OCI-LY7 (cell line): ENCODE results near the gene PAFAH2. TPM values are rescaled to one million over a fixed set of nuclear protein-coding genes. Genes with fewer than 3 reads are reported as not detected.

Source experiments
- BruUV-seq: library from RNA; stranded (reverse); fragments of 400-500 nt; replicated peaks from 2 replicates; lab custom pipeline; 2021; lab: Mats Ljungman, UMichigan
- CTCF ChIA-PET: fragments of 300-600 bp; sonication (Branson Sonifier 250); formaldehyde crosslinking; loops from one replicate; lab custom pipeline; 2022; ENCODE audit warnings: antibody characterized with exemption; ENCODE audit not compliant: unreplicated experiment; lab: Charles Lee
- POLR2A ChIA-PET: fragments of 300-600 bp; sonication (Branson Sonifier 250); formaldehyde crosslinking; loops from one replicate; lab custom pipeline; 2022; ENCODE audit warnings: antibody characterized with exemption; lab: Charles Lee
- DNase-seq: peaks from one replicate; pipeline ENCODE4 v3.0.0-alpha.2; 2015; ENCODE audit warnings: low spot score
- H2AFZ ChIP-seq: fragments of 200-600 bp; sonication (generic), shearing (Covaris generic); 2 replicates; pipeline ENCODE4 v1.6.1; 2014; ENCODE audit warnings: mild to moderate bottlenecking, antibody characterized with exemption, low read length, moderate library complexity
- H3K27ac ChIP-seq: fragments of 200-600 bp; sonication (generic); 2 replicates; pipeline ENCODE4 v1.5.1; 2014; ENCODE audit warnings: mixed run types, low read depth, mild to moderate bottlenecking, moderate library complexity, low read length, inconsistent platforms; ENCODE audit not compliant: poor library complexity, severe bottlenecking
- H3K36me3 ChIP-seq: fragments of 200-600 bp; sonication (generic); 2 replicates; pipeline ENCODE4 v1.6.1; 2014; ENCODE audit warnings: mild to moderate bottlenecking, antibody characterized with exemption, low read length, moderate library complexity, mixed read lengths; ENCODE audit not compliant: insufficient read depth
- H3K4me1 ChIP-seq: fragments of 200-600 bp; sonication (generic); 2 replicates; pipeline ENCODE4 v1.5.1; 2014; ENCODE audit warnings: mild to moderate bottlenecking, low read length; ENCODE audit not compliant: insufficient read depth, poor library complexity, severe bottlenecking
- H3K4me2 ChIP-seq: fragments of 200-600 bp; sonication (generic); 2 replicates; pipeline ENCODE4 v1.6.1; 2014; ENCODE audit warnings: mild to moderate bottlenecking, low read length
- H3K4me3 ChIP-seq: fragments of 200-600 bp; sonication (generic); 2 replicates; pipeline ENCODE4 v1.5.1; 2014; ENCODE audit warnings: mild to moderate bottlenecking, low read depth, low read length; ENCODE audit not compliant: poor library complexity, severe bottlenecking
- H3K79me2 ChIP-seq: fragments of 200-600 bp; sonication (generic); 2 replicates; pipeline ENCODE4 v1.6.1; 2016; ENCODE audit warnings: low read depth, mild to moderate bottlenecking, low read length, moderate library complexity, mixed read lengths; ENCODE audit not compliant: insufficient read depth
- H3K9me2 ChIP-seq: fragments of 200-600 bp; sonication (generic); 2 replicates; pipeline ENCODE4 v1.6.1; 2016; ENCODE audit warnings: mild to moderate bottlenecking, low read length, mixed read lengths; ENCODE audit not compliant: insufficient read depth
- H3K9me3 ChIP-seq: fragments of 200-600 bp; sonication (generic); 2 replicates; pipeline ENCODE4 v1.6.1; 2014; ENCODE audit warnings: mild to moderate bottlenecking, mixed run types, low read length, mixed read lengths
- H4K20me1 ChIP-seq: fragments of 200-600 bp; sonication (generic); 2 replicates; pipeline ENCODE4 v1.6.1; 2014; ENCODE audit warnings: mild to moderate bottlenecking, antibody characterized with exemption, low read length, moderate library complexity, mixed read lengths; ENCODE audit not compliant: insufficient read depth
- EZH2phosphoT487 ChIP-seq: fragments of 200-600 bp; sonication (generic); IDR thresholded peaks from 2 replicates; pipeline ENCODE4 v1.6.1; 2018; ENCODE audit warnings: low read depth, borderline replicate concordance, mild to moderate bottlenecking, mixed run types, antibody characterized with exemption, low read length, moderate library complexity, mixed read lengths
- intact Hi-C: fragments of 100-400 bp; cut with micrococcal nuclease; formaldehyde crosslinking; loops from one replicate; pipeline ENCODE4 v1.10.0; 2022; ENCODE audit not compliant: unreplicated experiment
- total RNA-seq, 2 experiments: library from RNA; depleted of rRNA in 1 of 2; stranded (reverse); fragments of >200 nt in 1 of 2; shearing (Covaris generic) in 1 of 2; gene quantifications; 2 replicates each; pipeline ENCODE4 v1.2.3, GENCODE V29; 2014 to 2022
- TF ChIP-seq, protein P1 (sequence below): fragments of 200-600 bp; sonication (generic); conservative IDR thresholded peaks from 2 replicates; pipeline ENCODE4 v1.5.1; 2014; ENCODE audit warnings: mild to moderate bottlenecking, antibody characterized with exemption, low read length, moderate library complexity, mixed read lengths

PAFAH2 gene
- total RNA-seq, 2 experiments from 2014 or later = 2.9 to 7.3 TPM

DNA sequence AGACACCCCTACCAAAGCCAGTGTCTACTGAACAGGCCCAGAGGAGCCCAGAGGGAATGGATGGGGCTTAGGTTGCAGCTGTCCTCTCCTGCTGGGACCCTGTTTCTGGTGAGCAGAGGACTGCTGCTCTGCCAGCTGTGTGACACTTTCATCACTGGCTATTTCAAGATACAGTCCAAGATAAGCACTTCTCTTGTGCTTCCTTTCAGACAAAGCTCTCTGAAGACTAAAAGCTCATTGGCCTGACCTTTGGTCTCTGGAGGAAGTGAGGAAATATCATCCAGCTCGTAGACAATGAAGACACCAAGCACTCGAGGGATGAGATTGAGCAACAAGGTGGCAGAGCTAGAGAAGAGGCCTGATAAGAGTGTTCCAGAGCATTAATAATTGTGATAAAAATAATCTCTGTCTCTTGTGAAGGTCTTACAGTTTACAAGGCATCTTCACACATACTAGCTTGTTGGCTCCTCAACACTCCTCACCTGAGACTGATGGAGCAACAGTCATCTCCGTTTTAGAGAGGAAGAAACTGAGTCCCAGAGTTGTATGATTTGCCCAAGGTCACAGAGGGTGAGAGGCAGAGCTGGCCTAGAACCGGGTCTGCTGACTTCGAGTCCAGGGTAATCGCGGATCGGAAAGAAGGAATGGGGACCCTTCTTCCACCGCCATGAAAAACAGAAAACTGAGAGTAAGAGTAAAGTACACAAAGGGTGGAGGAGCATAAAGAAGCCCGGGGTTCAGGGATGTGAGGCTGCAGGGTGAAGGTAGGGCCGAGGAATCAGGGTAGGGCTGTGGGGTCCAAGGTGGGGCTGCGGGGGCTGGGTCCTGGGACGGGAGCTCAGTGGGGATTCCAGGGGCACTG lies 666 bp downstream of the PAFAH2 start:
- H3K4me3 ChIP-seq = peak overlapping the region; percentile 76
- intact Hi-C loops = no loop called here
- ChIA-PET CTCF (interaction anchor here (0.6 to 2.6 kb wide), 9 partner anchors 82 to 1637 kb away, joined by 3 to 20 read pairs (median 4); no protein-coding TSS in a partner anchor), POLR2A (interaction anchor here (0.6 to 2.9 kb wide), 17 partner anchors 9 to 441 kb away, joined by 3 to 18 read pairs (median 4); partner anchors contain the start of genes MTFR1L and STMN1)
- TSS peak; percentile 81 for BruUV-seq
- H3K9me3 ChIP-seq = no peaks in the 10 kb centered on the region
- no peaks in the 10 kb centered on the region for H3K9me2 ChIP-seq
- H3K36me3 ChIP-seq = no peaks in the 10 kb centered on the region
- H3K4me2 ChIP-seq = peak overlapping the region; percentile 88
- no peaks in the 10 kb centered on the region for H3K79me2 ChIP-seq
- peak overlapping the region; percentile 63 for H3K27ac ChIP-seq
- DNase-seq = peak; percentile 76
- no peaks in the 10 kb centered on the region for H4K20me1 ChIP-seq
- TF ChIP-seq, protein P1, sequence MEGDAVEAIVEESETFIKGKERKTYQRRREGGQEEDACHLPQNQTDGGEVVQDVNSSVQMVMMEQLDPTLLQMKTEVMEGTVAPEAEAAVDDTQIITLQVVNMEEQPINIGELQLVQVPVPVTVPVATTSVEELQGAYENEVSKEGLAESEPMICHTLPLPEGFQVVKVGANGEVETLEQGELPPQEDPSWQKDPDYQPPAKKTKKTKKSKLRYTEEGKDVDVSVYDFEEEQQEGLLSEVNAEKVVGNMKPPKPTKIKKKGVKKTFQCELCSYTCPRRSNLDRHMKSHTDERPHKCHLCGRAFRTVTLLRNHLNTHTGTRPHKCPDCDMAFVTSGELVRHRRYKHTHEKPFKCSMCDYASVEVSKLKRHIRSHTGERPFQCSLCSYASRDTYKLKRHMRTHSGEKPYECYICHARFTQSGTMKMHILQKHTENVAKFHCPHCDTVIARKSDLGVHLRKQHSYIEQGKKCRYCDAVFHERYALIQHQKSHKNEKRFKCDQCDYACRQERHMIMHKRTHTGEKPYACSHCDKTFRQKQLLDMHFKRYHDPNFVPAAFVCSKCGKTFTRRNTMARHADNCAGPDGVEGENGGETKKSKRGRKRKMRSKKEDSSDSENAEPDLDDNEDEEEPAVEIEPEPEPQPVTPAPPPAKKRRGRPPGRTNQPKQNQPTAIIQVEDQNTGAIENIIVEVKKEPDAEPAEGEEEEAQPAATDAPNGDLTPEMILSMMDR = no peak
- no peak for TF ChIP-seq EZH2phosphoT487
- H2AFZ ChIP-seq = peak overlapping the region; percentile 79
- peaks cover 20% of the 10 kb centered on the region for H3K4me1 ChIP-seq

DNA sequence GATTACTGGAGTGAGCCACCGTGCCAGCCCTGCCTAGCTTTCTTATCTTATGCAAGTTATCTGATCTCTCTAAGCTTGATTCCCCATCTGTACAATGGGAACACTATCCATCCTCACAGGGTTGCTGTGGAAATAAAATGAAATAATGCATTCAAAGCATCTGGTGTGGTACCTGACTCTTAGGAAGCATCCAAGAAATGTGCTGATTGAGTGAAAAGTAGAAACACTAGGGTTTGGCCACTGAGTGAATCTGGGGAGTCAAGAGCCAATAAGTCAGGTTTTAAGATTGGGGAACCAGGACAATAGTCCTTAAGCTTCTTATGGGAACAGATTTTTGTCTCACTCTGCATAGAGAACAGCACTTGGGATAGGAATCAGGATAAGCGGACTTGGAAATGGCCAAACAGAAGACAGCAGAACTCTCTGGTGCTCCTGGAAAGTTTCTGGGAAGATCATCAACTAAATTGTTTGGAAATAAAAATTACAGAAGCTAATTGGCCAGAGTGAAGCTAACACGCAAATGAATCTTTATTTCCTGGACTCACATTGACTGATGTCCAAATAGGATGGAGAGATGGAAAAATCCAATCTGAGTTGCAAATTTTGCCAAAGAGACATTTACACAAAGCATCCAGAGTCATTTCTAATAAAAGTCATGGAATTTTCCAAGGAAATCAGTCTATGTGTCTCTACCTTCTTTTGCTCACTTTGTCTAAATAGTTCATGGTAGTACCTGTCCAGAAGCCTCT lies 3.3 kb downstream of the PAFAH2 start:
- H3K79me2 ChIP-seq = no peaks in the 10 kb centered on the region
- BruUV-seq = no TSS peak
- intact Hi-C loops = no loop called here
- H3K9me3 ChIP-seq = no peaks in the 10 kb centered on the region
- H4K20me1 ChIP-seq = no peaks in the 10 kb centered on the region
- no peak for DNase-seq
- no peak overlapping the region for H2AFZ ChIP-seq
- TF ChIP-seq EZH2phosphoT487 = no peak
- TF ChIP-seq, protein P1 = no peak
- H3K4me3 ChIP-seq = no peak overlapping the region
- H3K36me3 ChIP-seq = no peaks in the 10 kb centered on the region
- H3K27ac ChIP-seq = no peak overlapping the region
- no peak overlapping the region for H3K4me2 ChIP-seq
- no peaks in the 10 kb centered on the region for H3K9me2 ChIP-seq
- ChIA-PET CTCF (no interaction called here), POLR2A (interaction anchor here (0.6 kb wide), 1 partner anchor 15 kb away, joined by 4 read pairs; no protein-coding TSS in a partner anchor)
- peaks cover 20% of the 10 kb centered on the region for H3K4me1 ChIP-seq
